NCI-H1092 treated with DMSO at 0.1 percent for 48 hours (cell line): ENCODE data around the gene KIF1B.
"Not testable (repeated sequence)": the region's sequence is repeated elsewhere in the genome, so short reads cannot be mapped to it uniquely, and the experiment has no call there.

ENCODE experiments used
- DNase-seq: peaks from one replicate; lab custom pipeline; 2025; lab: John Stamatoyannopoulos, UW

The KIF1B gene

DNA sequence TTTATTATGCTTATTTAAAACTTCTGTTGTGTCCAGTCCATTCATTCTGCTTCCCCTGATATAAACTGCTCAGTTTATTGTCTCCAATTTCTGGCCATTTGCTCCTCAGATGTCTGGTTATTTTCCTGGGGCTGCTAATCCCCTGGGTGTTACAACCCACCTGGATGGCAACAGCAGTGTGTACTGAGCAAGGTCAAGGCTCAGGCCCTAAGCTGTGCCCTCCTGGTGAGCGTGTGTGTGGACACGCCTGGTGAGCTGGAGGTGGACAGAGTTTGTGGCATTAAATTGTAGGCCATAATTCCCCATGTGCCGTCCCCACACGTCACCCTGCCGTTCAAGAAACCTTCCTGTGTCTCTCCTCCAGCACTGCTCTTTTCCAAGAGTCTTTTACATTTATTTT is 18.1 kb upstream of the KIF1B start:
- no peak for DNase-seq

DNA sequence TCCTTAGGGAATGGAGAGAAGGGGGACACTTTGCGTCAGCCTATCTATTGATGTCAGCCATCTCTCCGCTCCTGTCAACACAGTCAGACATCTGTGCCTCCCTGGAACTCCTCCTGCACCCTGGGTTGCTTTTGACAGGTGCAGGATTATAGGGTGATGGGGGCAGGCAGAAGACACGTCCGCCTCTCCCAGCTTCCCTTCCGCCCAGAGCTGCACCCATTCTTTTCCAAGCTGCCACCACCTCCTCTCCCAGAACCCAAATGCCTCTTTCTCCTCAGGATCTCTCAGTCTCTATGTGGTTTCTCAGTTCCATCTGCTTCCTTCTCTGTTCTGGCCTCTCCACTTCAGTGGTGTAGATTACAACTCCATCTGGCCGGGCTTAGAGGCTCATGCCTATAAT is 17.1 kb upstream of the KIF1B start:
- DNase-seq = no peak

DNA sequence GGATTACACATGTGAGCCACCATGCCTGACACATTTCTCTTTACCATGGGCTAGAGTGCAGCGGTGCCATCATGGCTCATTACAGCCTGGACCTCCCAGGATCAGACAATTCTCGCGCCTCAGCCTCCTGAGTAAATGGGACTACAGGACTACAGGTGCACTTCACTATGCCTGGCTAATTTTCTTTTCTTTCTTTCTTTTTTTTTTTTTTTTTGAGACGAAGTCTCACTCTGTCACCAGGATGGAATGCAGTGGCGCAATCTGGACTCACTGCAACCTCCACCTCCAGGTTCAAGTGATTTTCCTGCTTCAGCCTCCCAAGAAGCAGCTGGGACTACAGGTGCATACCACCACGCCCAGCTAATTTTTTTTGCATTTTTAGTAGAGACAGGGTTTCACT is 14.8 kb upstream of the KIF1B start:
- no peak for DNase-seq

DNA sequence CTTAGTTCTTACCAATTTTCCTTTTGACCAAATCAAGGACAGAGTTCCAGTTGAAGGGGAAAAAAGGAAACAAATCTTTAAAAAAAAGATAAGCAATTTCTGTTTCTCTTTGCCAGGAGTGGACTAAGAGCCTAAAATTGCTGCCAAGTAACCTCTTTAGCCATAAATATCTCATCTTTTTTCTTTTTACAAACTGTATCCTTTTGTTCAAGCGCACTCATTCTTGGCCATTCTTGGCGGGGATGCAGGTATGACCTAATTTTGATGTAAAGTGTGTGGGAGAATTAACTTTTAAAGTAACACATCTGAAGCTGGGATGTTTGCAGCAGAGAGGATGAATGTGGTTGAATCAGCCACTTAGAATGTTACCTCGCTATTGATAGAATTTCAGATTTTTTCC is 13.4 kb upstream of the KIF1B start:
- no peak for DNase-seq

DNA sequence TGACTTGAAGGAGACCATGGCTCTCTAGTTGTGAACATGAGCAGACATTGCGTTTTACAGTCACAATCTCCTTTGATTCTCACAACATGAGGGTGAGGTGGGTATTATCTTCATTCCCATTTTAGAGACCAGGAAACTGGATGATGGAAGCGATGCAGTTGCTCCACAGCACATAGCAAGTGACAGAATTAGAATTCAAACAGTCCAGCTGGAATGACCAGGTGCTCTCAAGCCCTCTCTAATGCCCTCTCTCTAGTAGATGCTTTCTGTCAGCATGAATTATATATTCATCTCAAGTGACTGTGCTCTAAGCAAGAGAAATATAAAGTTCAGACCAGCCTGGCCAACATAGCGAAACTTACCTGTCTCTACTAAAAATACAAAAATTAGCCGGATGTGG is 9.8 kb upstream of the KIF1B start:
- DNase-seq = no peak

DNA sequence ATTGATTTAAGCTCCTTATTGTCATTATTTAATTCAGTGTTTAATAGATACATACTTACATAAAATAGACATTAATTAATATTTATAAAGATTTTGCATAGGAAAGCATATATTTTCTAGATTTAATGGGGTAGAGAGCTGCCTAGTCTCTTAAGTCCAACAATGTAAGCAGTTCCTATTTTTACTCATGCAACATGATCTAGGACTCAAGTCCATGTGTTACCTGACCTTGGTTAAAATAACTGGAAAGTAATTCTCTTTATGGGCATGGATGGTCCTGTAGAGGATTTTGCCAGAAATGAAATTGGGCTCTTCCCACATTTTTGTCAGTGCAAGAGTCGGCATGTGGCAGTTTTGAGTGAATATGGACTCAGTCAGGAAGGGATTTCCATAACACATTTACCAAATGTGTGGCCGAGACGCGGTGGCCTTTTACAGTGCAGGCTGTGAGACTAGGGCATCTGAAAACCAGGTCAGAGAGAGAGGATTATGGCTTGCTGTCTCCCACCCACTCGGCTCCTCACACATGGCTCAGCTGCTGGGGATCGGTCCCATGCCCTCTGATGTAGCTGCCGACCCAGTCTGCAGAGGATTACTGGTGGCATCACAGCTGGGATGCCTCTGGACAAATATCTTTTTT is 6.2 kb upstream of the KIF1B start:
- no peak for DNase-seq

DNA sequence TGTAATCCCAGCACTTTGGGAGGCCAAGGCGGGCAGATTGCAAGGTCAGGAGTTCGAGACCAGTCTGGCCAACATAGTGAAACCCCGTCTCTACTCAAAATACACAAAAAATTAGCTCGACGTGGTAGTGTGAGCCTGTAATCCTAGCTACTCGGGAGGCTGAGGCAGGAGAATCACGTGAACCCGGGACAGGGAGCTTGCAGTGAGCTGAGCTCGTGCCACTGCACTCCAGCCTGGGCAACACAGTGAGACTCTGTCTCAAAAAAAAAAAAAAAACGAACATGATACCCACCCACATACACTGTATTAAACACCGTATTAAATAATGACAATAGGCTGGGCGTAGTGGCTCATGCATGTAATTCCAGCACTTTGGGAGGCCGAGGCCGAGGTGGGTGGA is 5.2 kb upstream of the KIF1B start:
- not testable (repeated sequence) for DNase-seq

DNA sequence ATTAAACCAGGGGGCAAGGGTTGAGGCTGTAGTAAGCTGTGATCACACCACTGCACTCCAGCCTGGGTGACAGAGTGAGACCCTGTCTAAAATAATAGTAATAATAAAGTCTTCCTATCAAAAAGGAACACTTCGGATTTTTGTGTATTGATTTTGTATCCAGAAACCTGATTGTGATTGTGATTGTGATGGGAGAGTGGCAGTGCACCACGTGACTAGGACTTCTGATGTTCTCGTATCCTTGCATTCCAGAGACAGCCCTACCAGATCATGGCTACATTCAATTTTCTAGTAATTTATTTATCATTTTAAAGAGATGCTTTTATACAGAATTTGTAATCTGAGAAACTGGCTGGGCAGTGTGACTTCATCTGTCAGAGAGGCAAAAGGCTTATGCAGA is 2.6 kb upstream of the KIF1B start:
- DNase-seq = no peak

DNA sequence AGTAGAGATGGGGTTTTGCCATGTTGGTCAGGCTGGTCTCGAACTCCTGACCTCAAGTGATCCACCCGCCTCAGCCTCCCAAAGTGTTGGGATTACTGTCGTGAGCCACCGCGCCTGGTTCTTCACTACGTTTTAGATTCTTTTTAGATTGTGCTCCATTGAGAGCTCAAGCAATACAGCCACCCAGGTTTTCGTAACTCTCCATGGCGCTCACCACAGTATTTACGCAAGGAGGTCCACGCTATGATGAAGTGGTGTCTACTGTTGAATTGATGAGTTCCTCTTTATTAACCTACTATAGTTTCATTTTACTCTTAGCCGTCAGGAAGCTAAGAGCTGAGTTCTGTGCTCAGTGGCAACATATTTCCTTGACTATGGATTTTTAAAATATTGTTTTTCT is 1.8 kb upstream of the KIF1B start:
- no peak for DNase-seq

DNA sequence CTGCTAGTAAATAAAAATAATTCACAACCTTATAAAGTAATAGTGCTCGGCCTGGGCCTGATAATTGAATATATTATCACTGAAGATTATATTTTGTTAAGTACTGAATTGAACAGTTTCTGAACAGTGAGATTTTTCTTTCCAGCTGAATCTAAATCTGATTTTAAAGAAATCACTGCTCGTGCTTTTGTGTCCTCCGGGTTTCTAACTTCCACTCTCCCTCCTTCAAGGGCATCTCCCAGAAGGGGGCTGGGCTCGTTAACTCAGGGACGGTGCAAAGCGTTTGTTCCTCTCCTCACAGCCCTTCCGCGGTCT is 823 bp upstream of the KIF1B start:
- no peak for DNase-seq

DNA sequence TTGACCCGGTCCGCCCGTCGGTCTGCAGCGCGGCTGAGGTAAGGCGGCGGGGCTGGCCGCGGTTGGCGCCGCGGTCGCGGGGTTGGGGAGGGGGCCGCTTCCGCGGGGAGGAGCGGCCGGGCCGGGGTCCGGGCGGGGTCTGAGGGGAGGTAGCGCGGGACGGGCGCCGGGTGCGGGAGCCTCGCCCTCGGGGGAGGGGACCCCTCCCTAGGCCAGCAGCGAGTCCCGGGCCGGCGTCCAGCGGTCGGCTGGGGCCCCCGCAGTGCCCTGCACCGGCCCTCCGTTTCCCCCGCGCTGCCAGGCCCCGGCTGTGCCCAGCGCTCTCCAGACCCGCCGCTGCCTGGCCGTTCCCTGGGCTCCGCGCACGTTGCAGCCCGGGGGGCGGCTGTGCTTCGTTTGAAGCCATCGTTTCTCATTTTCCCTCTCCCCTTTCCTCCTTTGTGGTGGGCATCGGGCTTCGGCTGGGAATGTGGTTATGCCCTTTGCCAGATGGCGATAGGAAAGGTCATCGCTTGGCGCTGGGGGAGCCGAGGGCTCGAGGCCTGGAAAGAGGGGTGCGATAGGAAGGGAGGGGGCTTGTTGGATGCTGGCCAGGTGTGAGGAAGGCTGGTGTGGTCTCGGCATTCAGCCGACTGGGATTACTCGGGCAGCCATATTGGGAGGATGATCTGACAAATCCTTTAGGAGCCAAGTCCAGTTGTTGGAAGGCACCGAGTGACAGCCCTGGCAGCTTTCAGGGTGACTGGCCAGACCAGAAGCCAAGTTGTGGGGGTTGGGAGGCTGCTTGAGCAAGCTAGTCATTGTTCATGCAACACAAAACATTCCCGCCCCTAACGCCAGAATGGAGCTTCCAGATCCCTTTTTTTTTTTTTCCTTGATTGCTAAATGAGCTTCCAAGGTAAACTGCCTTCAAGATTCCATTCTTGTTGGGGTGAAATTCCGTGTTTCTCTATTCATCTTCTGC is 753 bp downstream of the KIF1B start:
- peak; percentile 76 for DNase-seq

DNA sequence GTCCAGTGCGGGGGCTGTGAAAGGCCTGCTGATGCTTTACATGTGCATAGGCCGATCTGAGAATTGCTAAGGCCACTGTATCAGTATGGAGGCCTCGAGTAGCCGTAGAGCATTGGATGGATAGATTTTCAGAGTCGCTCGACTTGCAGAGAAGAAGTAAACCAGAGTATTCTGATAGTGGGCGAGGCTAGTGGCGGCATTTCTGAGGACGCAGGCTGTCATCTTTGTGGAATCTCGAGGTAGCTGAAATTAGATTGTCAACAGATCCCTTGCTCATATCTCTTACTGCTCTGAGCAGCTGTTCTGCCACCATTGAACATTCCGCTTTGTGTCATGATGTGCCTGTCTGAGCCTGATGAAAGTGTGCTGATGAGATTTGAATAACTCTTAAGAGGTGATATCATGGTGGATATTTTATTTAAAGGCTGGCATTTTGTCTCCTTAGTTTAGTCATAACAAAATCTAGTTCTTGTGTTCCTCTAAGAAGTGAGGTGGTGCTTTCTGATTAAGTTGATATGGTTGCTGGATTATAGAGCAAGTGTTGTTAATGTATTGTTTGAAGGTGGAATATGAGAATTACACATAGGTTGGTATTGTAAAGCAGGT is 1.5 kb downstream of the KIF1B start:
- peak; percentile 73 for DNase-seq

DNA sequence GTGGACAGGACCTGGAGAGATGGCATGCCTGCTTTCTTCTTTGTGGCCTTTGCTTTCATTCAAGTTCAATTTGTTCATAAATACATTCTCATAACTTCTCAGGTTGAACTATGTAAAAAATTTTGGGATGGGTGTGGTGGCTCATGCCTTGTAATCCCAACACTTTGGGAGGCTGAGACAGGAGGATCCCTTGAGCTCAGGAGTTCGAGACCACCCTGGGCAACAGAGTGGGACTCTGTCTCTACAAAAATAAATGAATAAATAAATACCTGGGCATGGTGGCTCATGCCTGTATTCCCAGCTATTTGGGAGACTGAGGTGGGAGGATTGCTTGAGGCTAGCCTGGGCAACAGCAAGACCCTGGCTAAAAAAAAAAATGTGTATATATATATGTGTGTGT is 2.1 kb downstream of the KIF1B start:
- no peak for DNase-seq

DNA sequence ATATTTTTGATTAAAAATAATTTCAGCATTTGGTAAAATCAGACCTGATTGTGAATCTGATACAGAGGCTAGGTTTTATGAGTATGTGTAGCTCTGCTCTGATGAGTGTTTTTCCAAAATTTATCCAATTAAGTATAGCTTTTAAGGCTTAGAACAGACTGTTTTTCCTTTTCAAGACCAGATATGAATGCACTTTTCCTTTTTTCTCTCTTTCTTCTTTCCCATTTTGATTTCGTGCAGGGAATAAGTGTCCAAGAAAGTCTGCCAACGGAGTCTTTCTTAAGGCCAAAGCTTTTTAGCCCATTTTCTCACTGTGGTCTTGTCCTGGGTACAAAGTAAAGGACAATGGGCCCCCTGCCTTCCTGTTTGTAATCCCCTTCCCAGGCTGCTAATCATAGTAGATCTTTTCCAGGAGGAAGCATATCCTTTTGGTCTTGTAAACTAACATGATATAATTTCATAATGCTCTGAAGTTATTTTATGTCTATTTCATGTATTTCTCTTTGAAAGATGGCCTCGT is 2.9 kb downstream of the KIF1B start:
- no peak for DNase-seq

DNA sequence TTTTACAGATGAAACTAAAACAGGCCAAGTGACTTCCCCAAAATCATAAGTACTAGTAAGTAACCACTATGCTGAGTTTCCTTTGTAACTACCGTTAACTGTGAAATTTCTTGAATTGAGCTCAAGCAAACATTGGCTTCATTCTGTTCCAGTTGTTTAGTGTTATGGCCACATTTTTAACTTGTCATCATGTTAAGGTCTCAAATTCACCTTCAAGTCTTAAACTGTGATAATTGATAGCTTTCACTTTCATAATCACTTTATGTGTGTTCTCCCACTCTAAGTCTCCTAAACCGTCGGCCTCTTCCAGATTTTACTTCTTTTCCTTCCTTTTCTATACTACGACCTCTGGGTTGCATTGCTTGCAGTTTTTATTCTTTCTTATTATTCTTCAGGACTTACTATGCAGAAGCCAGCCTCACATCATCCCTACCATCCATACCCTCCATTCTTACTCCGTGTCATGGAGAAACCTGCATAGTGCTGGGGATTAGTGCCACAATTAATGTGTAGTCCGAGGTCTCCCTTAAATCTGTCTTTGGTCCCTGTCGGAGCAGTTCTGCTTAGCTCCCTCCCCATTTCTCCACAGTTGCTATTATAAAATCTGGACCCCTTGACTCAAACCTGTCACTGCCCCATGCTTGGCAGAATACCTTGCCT is 5.8 kb downstream of the KIF1B start:
- no peak for DNase-seq

DNA sequence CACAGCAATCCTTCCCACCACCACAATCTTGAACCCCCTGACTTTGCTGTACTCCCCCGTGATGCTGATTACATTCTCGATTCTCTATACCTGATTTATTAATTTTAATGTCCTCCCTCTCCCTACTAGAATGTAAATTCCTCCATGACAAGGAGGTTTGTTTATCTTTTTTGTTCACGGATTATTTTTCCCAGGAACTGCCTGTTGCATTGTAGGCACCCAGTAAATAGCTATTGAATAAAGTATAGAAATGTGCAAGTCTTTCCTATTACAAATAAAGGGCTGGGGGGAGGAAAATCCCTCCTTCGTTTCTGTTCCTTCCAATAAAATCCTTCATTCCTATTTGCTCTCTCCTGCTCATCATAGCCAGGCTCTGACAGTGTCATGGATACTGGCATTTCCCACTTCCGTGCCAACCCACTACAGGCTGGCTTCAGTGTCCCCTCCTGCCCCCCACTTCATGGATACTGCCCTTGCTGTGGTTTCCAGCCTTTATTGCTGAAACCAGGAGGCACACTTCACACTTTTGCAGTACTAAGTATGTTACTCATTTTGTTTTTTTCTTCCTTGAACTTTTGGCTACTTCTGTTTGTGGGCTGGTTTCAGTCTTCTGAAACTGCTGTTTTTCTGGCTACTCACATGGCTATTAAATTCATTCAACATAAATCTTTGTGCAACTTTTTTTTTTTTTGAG is 7.5 kb downstream of the KIF1B start:
- DNase-seq = no peak

DNA sequence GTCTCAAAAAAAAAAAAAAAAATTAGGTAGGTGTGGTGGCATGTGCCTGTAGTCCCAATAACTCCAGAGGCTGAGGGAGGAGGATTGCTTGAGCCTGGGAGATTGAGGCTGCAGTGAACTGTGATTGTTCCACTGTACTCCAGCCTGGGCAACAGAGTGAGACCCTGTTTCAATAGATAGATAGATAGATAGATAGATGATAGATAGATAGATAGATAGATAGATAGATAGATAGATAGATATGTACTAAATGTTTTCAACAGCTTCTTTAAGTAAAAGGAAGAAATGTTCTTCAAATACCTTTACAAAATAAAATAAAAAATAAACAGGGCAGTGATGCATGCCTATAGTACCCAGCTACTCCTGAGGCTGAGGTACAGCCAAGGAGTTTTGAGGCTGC is 9.8 kb downstream of the KIF1B start:
- DNase-seq = no peak

DNA sequence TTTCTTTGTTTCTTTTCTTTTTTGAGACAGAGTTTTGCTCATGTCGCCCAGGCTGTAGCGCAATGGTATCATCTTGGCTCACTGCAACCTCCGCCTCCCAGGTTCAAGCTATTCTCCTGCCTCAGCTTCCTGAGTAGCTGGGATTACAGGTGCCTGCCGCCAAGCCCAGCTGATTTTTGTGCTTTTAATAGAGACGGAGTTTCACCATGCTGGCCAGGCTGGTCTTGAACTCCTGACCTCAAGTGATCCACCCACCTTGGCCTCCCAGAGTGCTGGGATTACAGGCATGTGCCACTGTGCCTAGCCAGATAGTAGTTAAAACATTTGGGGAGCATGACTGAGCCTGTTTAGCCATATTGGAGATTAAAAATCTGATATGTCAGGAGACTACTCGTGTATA is 10.3 kb downstream of the KIF1B start:
- not testable (repeated sequence) for DNase-seq

DNA sequence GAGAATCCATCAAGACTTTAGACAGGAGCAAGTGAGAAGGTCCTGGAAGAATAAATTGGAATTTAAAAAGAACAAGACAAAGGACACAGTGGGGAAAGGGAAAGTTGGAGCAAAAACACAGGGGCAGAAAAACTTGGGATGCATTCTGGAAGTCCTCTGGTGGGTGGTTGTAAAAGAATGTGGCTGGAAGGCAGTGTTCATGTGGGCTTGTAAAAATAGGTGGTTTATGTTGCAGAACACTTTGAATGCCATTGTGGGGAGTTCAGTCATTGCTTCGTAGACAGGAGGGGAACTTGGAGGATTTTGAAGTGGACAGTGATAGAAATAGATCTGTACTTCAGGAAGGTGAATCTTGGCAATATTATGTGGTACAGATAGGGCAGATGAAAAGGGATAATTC is 15.2 kb downstream of the KIF1B start:
- DNase-seq = no peak

DNA sequence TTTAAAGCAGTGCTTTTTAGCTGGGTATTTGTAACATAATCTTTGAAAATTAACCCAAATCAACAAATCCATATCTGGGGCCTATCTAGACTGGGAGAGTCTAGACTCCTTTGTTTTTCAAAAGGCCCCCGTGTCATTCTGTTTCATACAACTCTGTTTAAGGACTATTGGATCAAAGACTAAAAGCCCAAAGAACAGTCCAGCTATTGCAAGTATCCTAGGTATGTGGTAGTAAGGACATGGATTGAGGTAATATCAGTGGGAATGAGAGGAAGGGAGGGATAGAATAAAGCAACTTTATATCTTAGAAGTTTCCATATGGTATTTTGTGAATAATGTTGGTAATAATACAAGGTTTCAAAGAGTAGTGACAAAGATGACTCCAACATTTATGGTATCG is 18.2 kb downstream of the KIF1B start:
- no peak for DNase-seq

DNA sequence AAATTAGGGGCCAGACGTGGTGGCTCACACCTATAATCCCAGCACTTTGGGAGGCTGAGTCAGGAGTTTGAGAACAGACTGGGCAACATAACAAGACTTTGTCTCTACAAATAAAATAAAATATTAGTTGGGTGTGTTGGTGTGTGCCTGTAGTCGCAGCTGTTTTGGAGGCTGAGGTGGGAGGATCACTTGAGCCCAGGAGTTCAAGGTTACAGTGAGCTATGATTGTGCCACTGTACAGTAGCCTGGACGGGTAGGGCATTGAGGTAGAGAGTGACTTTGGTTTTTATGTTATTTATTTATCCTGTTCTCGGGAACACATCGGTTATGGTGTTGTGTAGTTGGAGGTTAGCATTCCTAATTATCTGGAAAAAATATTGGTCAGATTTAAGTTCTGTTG is 19.5 kb downstream of the KIF1B start:
- DNase-seq = no peak

DNA sequence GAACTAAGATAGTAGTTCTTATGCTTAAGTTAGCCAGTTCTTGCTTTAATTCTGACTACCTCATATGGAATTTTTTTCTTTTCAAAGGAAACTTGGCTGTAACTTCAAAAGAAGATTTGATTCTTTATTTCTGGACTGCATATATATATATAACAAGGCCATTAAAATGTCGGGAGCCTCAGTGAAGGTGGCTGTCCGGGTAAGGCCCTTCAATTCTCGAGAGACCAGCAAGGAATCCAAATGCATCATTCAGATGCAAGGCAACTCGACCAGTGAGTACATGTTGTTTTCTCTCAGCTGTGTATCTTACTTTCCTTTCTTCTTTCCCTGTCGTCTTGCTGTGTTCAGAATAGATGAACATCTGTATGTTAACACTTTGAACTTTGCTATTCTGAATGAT is 21.8 kb downstream of the KIF1B start:
- DNase-seq = no peak
